HCT116 (cell line): ENCODE results near the gene MORN5.

ENCODE experiments used
- CTCF ChIP-seq, 3 experiments: fragments of 200-600 bp in 1 of 3; sonication (generic) in 1 of 3; IDR thresholded peaks in 2 of 3; conservative IDR thresholded peaks in 1 of 3; 2 replicates each; pipeline ENCODE4 v1.5.1; 2012 to 2017; ENCODE audit warnings: low read depth in 2 of 3, low read length in 2 of 3, antibody characterized with exemption in 1 of 3, borderline replicate concordance in 1 of 3, control low read depth in 1 of 3, mild to moderate bottlenecking in 1 of 3, mixed read lengths in 1 of 3, mixed run types in 1 of 3, moderate library complexity in 1 of 3; ENCODE audit not compliant: insufficient read depth in 1 of 3
- EGR1 ChIP-seq: IDR thresholded peaks from 2 replicates; pipeline ENCODE4 v1.6.1; 2012; ENCODE audit warnings: low read depth
- EZH2 ChIP-seq: fragments of 200-600 bp; sonication (generic); IDR thresholded peaks from 2 replicates; pipeline ENCODE4 v1.6.1; 2017; ENCODE audit warnings: antibody characterized with exemption, mixed run types
- EZH2phosphoT487 ChIP-seq: fragments of 200-600 bp; IDR thresholded peaks from 2 replicates; pipeline ENCODE4 v1.6.1; 2018; ENCODE audit warnings: antibody characterized with exemption, borderline replicate concordance
- MAX ChIP-seq: IDR thresholded peaks from 2 replicates; pipeline ENCODE4 v1.6.1; 2012
- POLR2A ChIP-seq: IDR thresholded peaks from 2 replicates; pipeline ENCODE4 v1.7.0; 2011; ENCODE audit warnings: borderline replicate concordance; ENCODE audit not compliant: insufficient read depth, insufficient read length; ENCODE audit errors: extremely low read depth
- POLR2AphosphoS5 ChIP-seq: IDR thresholded peaks from 2 replicates; pipeline ENCODE4 v1.6.1; 2011; ENCODE audit warnings: mild to moderate bottlenecking, low read depth, low read length, moderate library complexity
- SRF ChIP-seq: IDR thresholded peaks from 2 replicates; pipeline ENCODE4 v1.6.1; 2012; ENCODE audit warnings: low read depth
- YY1 ChIP-seq: IDR thresholded peaks from 2 replicates; pipeline ENCODE4 v1.6.1; 2011; ENCODE audit warnings: low read length, low read depth, moderate library complexity, mild to moderate bottlenecking; ENCODE audit not compliant: insufficient replicate concordance; ENCODE audit errors: extremely low read depth

GRCh38 chr9:122239722-122240121, 80.0 kb downstream of the MORN5 start:
- TF ChIP-seq CTCF (IDR thresholded peaks at IDR 0.05 in 2 of 3, conservative IDR thresholded peaks at IDR 0.05 in 1 of 3; ENCODE audit: borderline replicate concordance in 1 of 3, insufficient read depth in 1 of 3, low read depth in 2 of 3, low read length in 2 of 3) (no peak), POLR2A (no peak), YY1 (no peak), MAX (no peak), EZH2 (no peak), POLR2AphosphoS5 (no peak), SRF (no peak), EGR1 (no peak), EZH2phosphoT487 (no peak)
